ENCODE results near the gene GNAQ.

DNA sequence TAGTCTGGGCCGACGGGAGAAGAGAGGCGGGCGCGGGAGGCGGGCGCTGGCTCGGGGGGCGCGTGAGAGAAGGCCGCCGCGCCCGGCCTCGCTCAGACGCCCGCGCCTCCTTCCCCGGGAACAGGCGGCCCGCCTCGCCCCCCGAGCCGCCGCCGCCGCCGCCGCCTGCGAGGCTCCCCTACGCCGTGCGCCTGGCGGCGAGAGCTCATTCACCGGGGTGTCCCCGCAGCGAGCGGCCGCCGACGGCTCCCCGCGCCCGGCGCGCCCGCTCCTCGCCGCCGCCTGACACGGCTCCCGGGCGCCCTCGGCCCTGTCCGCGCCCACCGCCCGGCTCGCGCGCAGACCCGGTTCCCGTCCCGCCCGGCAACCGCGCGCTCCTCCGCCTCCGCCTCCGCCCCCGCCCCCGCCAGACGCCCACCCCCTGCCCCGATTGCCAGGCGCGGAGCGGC is at the start of gene GNAQ:
- TF ChIP-seq RFX5 (IDR thresholded peaks at IDR 0.05), result no peak
- no peak for TF ChIP-seq BHLHE40 (IDR thresholded peaks at IDR 0.05; ENCODE audit: low read depth, low read length)
